GM23338 (cell line): ENCODE data around the gene IGSF21. TPM values are rescaled to one million over a fixed set of nuclear protein-coding genes. Genes with fewer than 3 reads are reported as not detected.

Experiments used
- ATAC-seq: fragments of 200-7000 bp; cut with Tn5 transposase; 3 replicates; pipeline ENCODE4 v1.9.1; 2020
- DNase-seq: peaks from one replicate; pipeline ENCODE4 v3.0.0-alpha.2; 2015; ENCODE audit warnings: low spot score
- H2AFZ ChIP-seq: fragments of 200-600 bp; sonication (generic); 2 replicates; pipeline ENCODE4 v1.8.0; 2016; ENCODE audit warnings: antibody characterized with exemption, mild to moderate bottlenecking, moderate library complexity
- H3F3A ChIP-seq: fragments of 200-600 bp; sonication (generic); replicated peaks from 2 replicates; pipeline ENCODE4 v1.8.0; 2017; ENCODE audit warnings: antibody characterized with exemption, mixed run types, low read depth
- H3K27ac ChIP-seq: fragments of 200-600 bp; sonication (generic); 2 replicates; pipeline ENCODE4 v1.6.1; 2016; ENCODE audit warnings: low read depth
- H3K27me3 ChIP-seq: fragments of 200-600 bp; sonication (generic); 2 replicates; pipeline ENCODE4 v1.8.0; 2016; ENCODE audit warnings: mild to moderate bottlenecking, mixed run types, moderate library complexity; ENCODE audit not compliant: insufficient read depth
- H3K36me3 ChIP-seq: fragments of 200-600 bp; sonication (generic); 2 replicates; pipeline ENCODE4 v1.8.0; 2016; ENCODE audit warnings: mild to moderate bottlenecking; ENCODE audit not compliant: insufficient read depth
- H3K4me1 ChIP-seq: fragments of 200-600 bp; sonication (generic); 2 replicates; pipeline ENCODE4 v1.8.0; 2016; ENCODE audit warnings: mild to moderate bottlenecking, moderate library complexity; ENCODE audit not compliant: insufficient read depth
- H3K4me2 ChIP-seq: fragments of 200-600 bp; sonication (generic); 2 replicates; pipeline ENCODE4 v1.7.1; 2017; ENCODE audit warnings: mixed run types
- H3K4me3 ChIP-seq: fragments of 200-600 bp; sonication (generic); 2 replicates; pipeline ENCODE4 v1.6.1; 2016; ENCODE audit warnings: mixed run types
- H3K79me2 ChIP-seq: fragments of 200-600 bp; sonication (generic); replicated peaks from 2 replicates; pipeline ENCODE4 v1.8.0; 2017; ENCODE audit warnings: mild to moderate bottlenecking; ENCODE audit not compliant: insufficient read depth
- H3K9me2 ChIP-seq: fragments of 200-600 bp; sonication (generic); 2 replicates; pipeline ENCODE4 v1.8.0; 2017; ENCODE audit not compliant: insufficient read depth
- H4K20me1 ChIP-seq: fragments of 200-600 bp; sonication (generic); replicated peaks from 2 replicates; pipeline ENCODE4 v1.8.0; 2017; ENCODE audit warnings: mild to moderate bottlenecking; ENCODE audit not compliant: insufficient read depth
- H3K27ac Mint-ChIP-seq: 2 replicates; pipeline ENCODE4 v1.8.0; 2020; ENCODE audit warnings: inconsistent platforms, mild to moderate bottlenecking, moderate library complexity, mixed read lengths
- H3K27me3 Mint-ChIP-seq: 3 replicates; pipeline ENCODE4 v1.8.0; 2022; ENCODE audit warnings: low read depth, mild to moderate bottlenecking, moderate library complexity, mixed read lengths, inconsistent platforms; ENCODE audit not compliant: insufficient read depth, poor library complexity
- H3K36me3 Mint-ChIP-seq: 3 replicates; pipeline ENCODE4 v1.8.0; 2021; ENCODE audit warnings: low read depth, mild to moderate bottlenecking, inconsistent platforms, moderate library complexity, mixed read lengths
- H3K4me1 Mint-ChIP-seq: 3 replicates; pipeline ENCODE4 v1.8.0; 2020; ENCODE audit warnings: mild to moderate bottlenecking, inconsistent platforms, mixed read lengths
- H3K4me3 Mint-ChIP-seq: 3 replicates; pipeline ENCODE4 v1.8.0; 2021; ENCODE audit warnings: moderate library complexity, mild to moderate bottlenecking, inconsistent platforms, mixed read lengths
- H3K9me3 Mint-ChIP-seq: 3 replicates; pipeline ENCODE4 v1.8.0; 2020; ENCODE audit warnings: moderate library complexity, mild to moderate bottlenecking, inconsistent platforms, mixed read lengths
- CREB1 ChIP-seq: fragments of 250-450 bp; sonication (Bioruptor Pico); IDR thresholded peaks from 2 replicates; pipeline ENCODE4 v1.5.0; 2020; ENCODE audit warnings: low read depth, mild to moderate bottlenecking, moderate library complexity
- EZH2 ChIP-seq: fragments of 200-600 bp; sonication (generic); IDR thresholded peaks from one replicate; pipeline ENCODE4 v1.8.0; 2017; ENCODE audit warnings: antibody characterized with exemption, mild to moderate bottlenecking, low read depth; ENCODE audit not compliant: unreplicated experiment
- EZH2phosphoT487 ChIP-seq: fragments of 200-600 bp; sonication (generic); IDR thresholded peaks from one replicate; pipeline ENCODE4 v1.8.1; 2018; ENCODE audit warnings: antibody characterized with exemption; ENCODE audit not compliant: unreplicated experiment
- JUNB ChIP-seq: IDR thresholded peaks from one replicate; pipeline ENCODE4 v1.6.1; 2016; ENCODE audit warnings: antibody characterized with exemption; ENCODE audit not compliant: unreplicated experiment
- NANOG ChIP-seq: IDR thresholded peaks from 2 replicates; pipeline ENCODE4 v1.6.1; 2016; ENCODE audit warnings: antibody characterized with exemption, borderline replicate concordance
- POLR2AphosphoS5 ChIP-seq: IDR thresholded peaks from 2 replicates; pipeline ENCODE4 v1.6.1; 2016; ENCODE audit warnings: antibody characterized with exemption, low read depth
- STAT1 ChIP-seq: IDR thresholded peaks from one replicate; pipeline ENCODE4 v1.6.1; 2016; ENCODE audit warnings: antibody characterized with exemption; ENCODE audit not compliant: unreplicated experiment
- ZNF114 ChIP-seq: fragments of 250-450 bp; sonication (Bioruptor Pico); IDR thresholded peaks from 2 replicates; pipeline ENCODE4 v1.5.0; 2020; ENCODE audit warnings: mild to moderate bottlenecking, moderate library complexity
- polyA plus RNA-seq: library from polyadenylated mRNA; unstranded; fragments of >200 nt; fragmentation: Nextera tagmentation; extraction: Ambion mirVana; gene quantifications from 2 replicates; pipeline ENCODE4 v1.2.1, GENCODE V29; 2016
- total RNA-seq: library from RNA; depleted of rRNA; stranded (reverse); fragments of >200 nt; shearing (Covaris generic); gene quantifications from 2 replicates; pipeline ENCODE4 v1.2.3, GENCODE V29; 2014
- TF ChIP-seq, protein P1 (sequence below): IDR thresholded peaks from one replicate; pipeline ENCODE4 v1.6.1; 2018; ENCODE audit warnings: antibody characterized with exemption; ENCODE audit not compliant: unreplicated experiment
- TF ChIP-seq, protein P2 (sequence below): IDR thresholded peaks from 2 replicates; pipeline ENCODE4 v1.6.1; 2016; ENCODE audit warnings: antibody characterized with exemption
- TF ChIP-seq, protein P3 (sequence below): fragments of 250-450 bp; sonication (Bioruptor Pico); IDR thresholded peaks from 2 replicates; pipeline ENCODE4 v1.5.0; 2020; ENCODE audit warnings: mild to moderate bottlenecking, moderate library complexity
- TF ChIP-seq, protein P4 (sequence below), 2 experiments: fragments of 200-600 bp in 1 of 2; sonication (generic) in 1 of 2; conservative IDR thresholded peaks; 2 replicates each; pipeline versions ENCODE4 v1.5.1 to v1.6.1; 2016 to 2017; ENCODE audit warnings: antibody characterized with exemption in 2 of 2, low read depth in 2 of 2, mild to moderate bottlenecking in 2 of 2, moderate library complexity in 1 of 2

IGSF21 gene
- total and polyA plus RNA-seq, 2 experiments from 2014 or later: 15.6 to 15.7 TPM

DNA sequence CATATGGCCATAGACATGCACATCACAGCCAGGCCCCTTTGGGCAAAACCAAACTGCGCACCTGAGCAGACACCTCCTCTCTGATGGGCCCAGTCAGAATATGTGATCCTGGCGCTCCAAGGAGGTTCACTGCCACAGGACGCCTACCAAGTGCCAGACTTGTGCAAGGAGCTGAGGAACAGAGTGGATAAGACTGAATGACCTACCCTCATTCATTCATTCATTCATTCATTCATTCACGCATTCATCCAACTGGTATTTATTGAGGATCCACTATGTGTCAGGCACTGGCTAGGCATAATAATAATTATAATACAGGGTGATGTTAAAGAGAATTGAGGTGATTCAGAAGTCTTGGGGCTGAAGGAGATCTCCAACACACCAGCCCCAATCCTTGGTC lies 2.4 kb upstream of the IGSF21 start:
- no peak for DNase-seq
- H3K4me1 Mint-ChIP-seq: peaks cover 18% of the 10 kb centered on the region
- H3K27me3 Mint-ChIP-seq: peaks cover 41% of the 10 kb centered on the region
- Histone ChIP-seq H3K4me2 (no peak overlapping the region), H3F3A (0 out of 2 replicates have a peak, but pooled peaks cover 10% of the 10 kb centered on the region), H3K4me1 (peaks cover 17% of the 10 kb centered on the region), H3K27me3 (peaks cover 52% of the 10 kb centered on the region), H3K36me3 (no peaks in the 10 kb centered on the region), H3K27ac (no peak overlapping the region), H3K4me3 (no peak overlapping the region), H2AFZ (no peak overlapping the region), H3K9me2 (no peaks in the 10 kb centered on the region), H3K79me2 (peaks cover 13% of the 10 kb centered on the region; the same call in 1 of the 2 replicates), H4K20me1 (0 out of 2 replicates have a peak, but pooled peaks cover 5% of the 10 kb centered on the region)
- no peak for ATAC-seq
- no peak overlapping the region for H3K4me3 Mint-ChIP-seq
- no peaks in the 10 kb centered on the region; the same call in 2 of the 3 replicates for H3K9me3 Mint-ChIP-seq
- no peak overlapping the region for H3K27ac Mint-ChIP-seq
- no peaks in the 10 kb centered on the region; the same call in 2 of the 3 replicates for H3K36me3 Mint-ChIP-seq
- no peak for TF ChIP-seq EZH2phosphoT487
- no peak for TF ChIP-seq EZH2
- TF ChIP-seq POLR2AphosphoS5: no peak
- no peak for TF ChIP-seq JUNB
- no peak for TF ChIP-seq CREB1 (CRISPR knock-in tag)
- TF ChIP-seq, protein P1, sequence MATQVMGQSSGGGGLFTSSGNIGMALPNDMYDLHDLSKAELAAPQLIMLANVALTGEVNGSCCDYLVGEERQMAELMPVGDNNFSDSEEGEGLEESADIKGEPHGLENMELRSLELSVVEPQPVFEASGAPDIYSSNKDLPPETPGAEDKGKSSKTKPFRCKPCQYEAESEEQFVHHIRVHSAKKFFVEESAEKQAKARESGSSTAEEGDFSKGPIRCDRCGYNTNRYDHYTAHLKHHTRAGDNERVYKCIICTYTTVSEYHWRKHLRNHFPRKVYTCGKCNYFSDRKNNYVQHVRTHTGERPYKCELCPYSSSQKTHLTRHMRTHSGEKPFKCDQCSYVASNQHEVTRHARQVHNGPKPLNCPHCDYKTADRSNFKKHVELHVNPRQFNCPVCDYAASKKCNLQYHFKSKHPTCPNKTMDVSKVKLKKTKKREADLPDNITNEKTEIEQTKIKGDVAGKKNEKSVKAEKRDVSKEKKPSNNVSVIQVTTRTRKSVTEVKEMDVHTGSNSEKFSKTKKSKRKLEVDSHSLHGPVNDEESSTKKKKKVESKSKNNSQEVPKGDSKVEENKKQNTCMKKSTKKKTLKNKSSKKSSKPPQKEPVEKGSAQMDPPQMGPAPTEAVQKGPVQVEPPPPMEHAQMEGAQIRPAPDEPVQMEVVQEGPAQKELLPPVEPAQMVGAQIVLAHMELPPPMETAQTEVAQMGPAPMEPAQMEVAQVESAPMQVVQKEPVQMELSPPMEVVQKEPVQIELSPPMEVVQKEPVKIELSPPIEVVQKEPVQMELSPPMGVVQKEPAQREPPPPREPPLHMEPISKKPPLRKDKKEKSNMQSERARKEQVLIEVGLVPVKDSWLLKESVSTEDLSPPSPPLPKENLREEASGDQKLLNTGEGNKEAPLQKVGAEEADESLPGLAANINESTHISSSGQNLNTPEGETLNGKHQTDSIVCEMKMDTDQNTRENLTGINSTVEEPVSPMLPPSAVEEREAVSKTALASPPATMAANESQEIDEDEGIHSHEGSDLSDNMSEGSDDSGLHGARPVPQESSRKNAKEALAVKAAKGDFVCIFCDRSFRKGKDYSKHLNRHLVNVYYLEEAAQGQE: no peak
- TF ChIP-seq NANOG: no peak
- TF ChIP-seq, protein P2, sequence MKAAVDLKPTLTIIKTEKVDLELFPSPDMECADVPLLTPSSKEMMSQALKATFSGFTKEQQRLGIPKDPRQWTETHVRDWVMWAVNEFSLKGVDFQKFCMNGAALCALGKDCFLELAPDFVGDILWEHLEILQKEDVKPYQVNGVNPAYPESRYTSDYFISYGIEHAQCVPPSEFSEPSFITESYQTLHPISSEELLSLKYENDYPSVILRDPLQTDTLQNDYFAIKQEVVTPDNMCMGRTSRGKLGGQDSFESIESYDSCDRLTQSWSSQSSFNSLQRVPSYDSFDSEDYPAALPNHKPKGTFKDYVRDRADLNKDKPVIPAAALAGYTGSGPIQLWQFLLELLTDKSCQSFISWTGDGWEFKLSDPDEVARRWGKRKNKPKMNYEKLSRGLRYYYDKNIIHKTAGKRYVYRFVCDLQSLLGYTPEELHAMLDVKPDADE: no peak
- no peak for TF ChIP-seq ZNF114 (CRISPR knock-in tag)
- TF ChIP-seq, protein P3, sequence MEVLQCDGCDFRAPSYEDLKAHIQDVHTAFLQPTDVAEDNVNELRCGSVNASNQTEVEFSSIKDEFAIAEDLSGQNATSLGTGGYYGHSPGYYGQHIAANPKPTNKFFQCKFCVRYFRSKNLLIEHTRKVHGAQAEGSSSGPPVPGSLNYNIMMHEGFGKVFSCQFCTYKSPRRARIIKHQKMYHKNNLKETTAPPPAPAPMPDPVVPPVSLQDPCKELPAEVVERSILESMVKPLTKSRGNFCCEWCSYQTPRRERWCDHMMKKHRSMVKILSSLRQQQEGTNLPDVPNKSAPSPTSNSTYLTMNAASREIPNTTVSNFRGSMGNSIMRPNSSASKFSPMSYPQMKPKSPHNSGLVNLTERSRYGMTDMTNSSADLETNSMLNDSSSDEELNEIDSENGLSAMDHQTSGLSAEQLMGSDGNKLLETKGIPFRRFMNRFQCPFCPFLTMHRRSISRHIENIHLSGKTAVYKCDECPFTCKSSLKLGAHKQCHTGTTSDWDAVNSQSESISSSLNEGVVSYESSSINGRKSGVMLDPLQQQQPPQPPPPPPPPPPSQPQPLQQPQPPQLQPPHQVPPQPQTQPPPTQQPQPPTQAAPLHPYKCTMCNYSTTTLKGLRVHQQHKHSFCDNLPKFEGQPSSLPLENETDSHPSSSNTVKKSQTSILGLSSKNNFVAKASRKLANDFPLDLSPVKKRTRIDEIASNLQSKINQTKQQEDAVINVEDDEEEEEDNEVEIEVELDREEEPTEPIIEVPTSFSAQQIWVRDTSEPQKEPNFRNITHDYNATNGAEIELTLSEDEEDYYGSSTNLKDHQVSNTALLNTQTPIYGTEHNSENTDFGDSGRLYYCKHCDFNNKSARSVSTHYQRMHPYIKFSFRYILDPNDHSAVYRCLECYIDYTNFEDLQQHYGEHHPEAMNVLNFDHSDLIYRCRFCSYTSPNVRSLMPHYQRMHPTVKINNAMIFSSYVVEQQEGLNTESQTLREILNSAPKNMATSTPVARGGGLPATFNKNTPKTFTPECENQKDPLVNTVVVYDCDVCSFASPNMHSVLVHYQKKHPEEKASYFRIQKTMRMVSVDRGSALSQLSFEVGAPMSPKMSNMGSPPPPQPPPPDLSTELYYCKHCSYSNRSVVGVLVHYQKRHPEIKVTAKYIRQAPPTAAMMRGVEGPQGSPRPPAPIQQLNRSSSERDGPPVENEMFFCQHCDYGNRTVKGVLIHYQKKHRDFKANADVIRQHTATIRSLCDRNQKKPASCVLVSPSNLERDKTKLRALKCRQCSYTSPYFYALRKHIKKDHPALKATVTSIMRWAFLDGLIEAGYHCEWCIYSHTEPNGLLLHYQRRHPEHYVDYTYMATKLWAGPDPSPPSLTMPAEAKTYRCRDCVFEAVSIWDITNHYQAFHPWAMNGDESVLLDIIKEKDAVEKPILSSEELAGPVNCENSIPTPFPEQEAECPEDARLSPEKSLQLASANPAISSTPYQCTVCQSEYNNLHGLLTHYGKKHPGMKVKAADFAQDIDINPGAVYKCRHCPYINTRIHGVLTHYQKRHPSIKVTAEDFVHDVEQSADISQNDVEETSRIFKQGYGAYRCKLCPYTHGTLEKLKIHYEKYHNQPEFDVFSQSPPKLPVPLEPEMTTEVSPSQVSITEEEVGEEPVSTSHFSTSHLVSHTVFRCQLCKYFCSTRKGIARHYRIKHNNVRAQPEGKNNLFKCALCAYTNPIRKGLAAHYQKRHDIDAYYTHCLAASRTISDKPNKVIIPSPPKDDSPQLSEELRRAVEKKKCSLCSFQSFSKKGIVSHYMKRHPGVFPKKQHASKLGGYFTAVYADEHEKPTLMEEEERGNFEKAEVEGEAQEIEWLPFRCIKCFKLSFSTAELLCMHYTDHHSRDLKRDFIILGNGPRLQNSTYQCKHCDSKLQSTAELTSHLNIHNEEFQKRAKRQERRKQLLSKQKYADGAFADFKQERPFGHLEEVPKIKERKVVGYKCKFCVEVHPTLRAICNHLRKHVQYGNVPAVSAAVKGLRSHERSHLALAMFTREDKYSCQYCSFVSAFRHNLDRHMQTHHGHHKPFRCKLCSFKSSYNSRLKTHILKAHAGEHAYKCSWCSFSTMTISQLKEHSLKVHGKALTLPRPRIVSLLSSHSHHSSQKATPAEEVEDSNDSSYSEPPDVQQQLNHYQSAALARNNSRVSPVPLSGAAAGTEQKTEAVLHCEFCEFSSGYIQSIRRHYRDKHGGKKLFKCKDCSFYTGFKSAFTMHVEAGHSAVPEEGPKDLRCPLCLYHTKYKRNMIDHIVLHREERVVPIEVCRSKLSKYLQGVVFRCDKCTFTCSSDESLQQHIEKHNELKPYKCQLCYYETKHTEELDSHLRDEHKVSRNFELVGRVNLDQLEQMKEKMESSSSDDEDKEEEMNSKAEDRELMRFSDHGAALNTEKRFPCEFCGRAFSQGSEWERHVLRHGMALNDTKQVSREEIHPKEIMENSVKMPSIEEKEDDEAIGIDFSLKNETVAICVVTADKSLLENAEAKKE (CRISPR knock-in tag): no peak
- TF ChIP-seq, protein P4, sequence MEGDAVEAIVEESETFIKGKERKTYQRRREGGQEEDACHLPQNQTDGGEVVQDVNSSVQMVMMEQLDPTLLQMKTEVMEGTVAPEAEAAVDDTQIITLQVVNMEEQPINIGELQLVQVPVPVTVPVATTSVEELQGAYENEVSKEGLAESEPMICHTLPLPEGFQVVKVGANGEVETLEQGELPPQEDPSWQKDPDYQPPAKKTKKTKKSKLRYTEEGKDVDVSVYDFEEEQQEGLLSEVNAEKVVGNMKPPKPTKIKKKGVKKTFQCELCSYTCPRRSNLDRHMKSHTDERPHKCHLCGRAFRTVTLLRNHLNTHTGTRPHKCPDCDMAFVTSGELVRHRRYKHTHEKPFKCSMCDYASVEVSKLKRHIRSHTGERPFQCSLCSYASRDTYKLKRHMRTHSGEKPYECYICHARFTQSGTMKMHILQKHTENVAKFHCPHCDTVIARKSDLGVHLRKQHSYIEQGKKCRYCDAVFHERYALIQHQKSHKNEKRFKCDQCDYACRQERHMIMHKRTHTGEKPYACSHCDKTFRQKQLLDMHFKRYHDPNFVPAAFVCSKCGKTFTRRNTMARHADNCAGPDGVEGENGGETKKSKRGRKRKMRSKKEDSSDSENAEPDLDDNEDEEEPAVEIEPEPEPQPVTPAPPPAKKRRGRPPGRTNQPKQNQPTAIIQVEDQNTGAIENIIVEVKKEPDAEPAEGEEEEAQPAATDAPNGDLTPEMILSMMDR (conservative IDR thresholded peaks at IDR 0.05; ENCODE audit: low read depth in 2 of 2): no peak
- TF ChIP-seq STAT1: no peak
